Measurements from ENCODE around the gene ARSB. TPM values are rescaled to one million over a fixed set of nuclear protein-coding genes. Genes with fewer than 3 reads are reported as not detected.
A peak's percentile ranks its signal among the peaks of the same experiment; 100 is the strongest.

The ARSB gene
- total and polyA plus RNA-seq, 10 of the 15 experiments (the other 5 are each of a cell fraction or from before 2014, with no cell fraction given), result 1.2 to 8.2 (median 6.1) TPM

DNA sequence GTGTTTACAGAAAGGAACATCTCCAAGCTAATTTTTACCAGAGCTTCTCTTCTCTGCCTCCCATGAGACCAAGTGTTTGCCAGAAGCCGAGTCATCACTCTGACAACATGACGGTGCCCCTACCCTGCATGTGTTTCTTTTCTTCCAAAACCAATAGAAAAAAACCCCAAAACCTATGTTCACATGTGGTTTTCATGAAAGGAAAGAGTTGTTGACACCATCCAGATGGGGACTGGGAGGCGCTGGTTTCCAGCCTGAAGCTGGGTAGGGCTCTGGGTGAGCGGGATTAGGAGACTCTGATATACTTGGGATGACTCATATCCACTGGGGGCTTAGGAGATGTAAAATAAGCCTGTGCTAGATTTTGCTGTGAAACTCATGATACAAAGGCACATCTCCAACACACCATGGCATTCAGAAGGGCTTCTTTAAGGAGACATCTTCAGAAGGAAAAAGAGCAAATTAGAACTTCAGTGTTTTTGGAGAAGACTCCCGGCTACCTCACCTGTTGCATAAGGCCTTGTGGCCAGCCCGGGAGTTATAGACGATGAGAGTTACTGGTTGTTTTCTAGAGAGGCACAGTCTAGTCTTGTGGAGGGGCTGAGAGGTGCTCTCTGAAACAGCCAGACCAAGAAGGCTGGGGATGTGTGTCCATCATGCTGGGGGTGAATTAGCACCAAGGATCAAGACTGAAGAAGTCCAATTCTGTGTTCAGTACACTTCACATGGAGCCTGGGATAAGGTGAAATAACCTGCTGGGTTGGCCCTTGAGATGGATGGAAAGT lies 227.6 kb downstream of the ARSB start (continued):
- no peak for TF ChIP-seq NFYA (IDR thresholded peaks at IDR 0.05; ENCODE audit: borderline replicate concordance, low read depth, low read length)
- no peak for TF ChIP-seq SMAD5 (IDR thresholded peaks at IDR 0.05; ENCODE audit: low read depth)
- peak; percentile 53; the same call in 1 of the 2 replicates for TF ChIP-seq FOXK2 (IDR thresholded peaks at IDR 0.05)
- TF ChIP-seq, protein P1, sequence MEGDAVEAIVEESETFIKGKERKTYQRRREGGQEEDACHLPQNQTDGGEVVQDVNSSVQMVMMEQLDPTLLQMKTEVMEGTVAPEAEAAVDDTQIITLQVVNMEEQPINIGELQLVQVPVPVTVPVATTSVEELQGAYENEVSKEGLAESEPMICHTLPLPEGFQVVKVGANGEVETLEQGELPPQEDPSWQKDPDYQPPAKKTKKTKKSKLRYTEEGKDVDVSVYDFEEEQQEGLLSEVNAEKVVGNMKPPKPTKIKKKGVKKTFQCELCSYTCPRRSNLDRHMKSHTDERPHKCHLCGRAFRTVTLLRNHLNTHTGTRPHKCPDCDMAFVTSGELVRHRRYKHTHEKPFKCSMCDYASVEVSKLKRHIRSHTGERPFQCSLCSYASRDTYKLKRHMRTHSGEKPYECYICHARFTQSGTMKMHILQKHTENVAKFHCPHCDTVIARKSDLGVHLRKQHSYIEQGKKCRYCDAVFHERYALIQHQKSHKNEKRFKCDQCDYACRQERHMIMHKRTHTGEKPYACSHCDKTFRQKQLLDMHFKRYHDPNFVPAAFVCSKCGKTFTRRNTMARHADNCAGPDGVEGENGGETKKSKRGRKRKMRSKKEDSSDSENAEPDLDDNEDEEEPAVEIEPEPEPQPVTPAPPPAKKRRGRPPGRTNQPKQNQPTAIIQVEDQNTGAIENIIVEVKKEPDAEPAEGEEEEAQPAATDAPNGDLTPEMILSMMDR (IDR thresholded peaks at IDR 0.05 in 2 of 3, conservative IDR thresholded peaks at IDR 0.05 in 1 of 3; ENCODE audit: control insufficient read depth in 2 of 3, extremely low read depth in 1 of 3, insufficient read depth in 1 of 3, low read depth in 3 of 3, low read length in 3 of 3), result no peak
- no peak for TF ChIP-seq TCF3 (IDR thresholded peaks at IDR 0.05; ENCODE audit: borderline replicate concordance, insufficient read depth, low read depth, low read length)
- TF ChIP-seq, protein P2, sequence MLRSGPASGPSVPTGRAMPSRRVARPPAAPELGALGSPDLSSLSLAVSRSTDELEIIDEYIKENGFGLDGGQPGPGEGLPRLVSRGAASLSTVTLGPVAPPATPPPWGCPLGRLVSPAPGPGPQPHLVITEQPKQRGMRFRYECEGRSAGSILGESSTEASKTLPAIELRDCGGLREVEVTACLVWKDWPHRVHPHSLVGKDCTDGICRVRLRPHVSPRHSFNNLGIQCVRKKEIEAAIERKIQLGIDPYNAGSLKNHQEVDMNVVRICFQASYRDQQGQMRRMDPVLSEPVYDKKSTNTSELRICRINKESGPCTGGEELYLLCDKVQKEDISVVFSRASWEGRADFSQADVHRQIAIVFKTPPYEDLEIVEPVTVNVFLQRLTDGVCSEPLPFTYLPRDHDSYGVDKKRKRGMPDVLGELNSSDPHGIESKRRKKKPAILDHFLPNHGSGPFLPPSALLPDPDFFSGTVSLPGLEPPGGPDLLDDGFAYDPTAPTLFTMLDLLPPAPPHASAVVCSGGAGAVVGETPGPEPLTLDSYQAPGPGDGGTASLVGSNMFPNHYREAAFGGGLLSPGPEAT (IDR thresholded peaks at IDR 0.05; ENCODE audit: low read depth), result peak; percentile 53
- TF ChIP-seq, protein P3, sequence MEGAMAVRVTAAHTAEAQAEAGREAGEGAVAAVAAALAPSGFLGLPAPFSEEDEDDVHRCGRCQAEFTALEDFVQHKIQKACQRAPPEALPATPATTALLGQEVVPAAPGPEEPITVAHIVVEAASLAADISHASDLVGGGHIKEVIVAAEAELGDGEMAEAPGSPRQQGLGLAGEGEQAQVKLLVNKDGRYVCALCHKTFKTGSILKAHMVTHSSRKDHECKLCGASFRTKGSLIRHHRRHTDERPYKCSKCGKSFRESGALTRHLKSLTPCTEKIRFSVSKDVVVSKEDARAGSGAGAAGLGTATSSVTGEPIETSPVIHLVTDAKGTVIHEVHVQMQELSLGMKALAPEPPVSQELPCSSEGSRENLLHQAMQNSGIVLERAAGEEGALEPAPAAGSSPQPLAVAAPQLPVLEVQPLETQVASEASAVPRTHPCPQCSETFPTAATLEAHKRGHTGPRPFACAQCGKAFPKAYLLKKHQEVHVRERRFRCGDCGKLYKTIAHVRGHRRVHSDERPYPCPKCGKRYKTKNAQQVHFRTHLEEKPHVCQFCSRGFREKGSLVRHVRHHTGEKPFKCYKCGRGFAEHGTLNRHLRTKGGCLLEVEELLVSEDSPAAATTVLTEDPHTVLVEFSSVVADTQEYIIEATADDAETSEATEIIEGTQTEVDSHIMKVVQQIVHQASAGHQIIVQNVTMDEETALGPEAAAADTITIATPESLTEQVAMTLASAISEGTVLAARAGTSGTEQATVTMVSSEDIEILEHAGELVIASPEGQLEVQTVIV (IDR thresholded peaks at IDR 0.05; ENCODE audit: borderline replicate concordance, partially characterized antibody), result no peak
- TF ChIP-seq, protein P4, sequence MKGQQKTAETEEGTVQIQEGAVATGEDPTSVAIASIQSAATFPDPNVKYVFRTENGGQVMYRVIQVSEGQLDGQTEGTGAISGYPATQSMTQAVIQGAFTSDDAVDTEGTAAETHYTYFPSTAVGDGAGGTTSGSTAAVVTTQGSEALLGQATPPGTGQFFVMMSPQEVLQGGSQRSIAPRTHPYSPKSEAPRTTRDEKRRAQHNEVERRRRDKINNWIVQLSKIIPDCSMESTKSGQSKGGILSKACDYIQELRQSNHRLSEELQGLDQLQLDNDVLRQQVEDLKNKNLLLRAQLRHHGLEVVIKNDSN (IDR thresholded peaks at IDR 0.05; ENCODE audit: borderline replicate concordance, extremely low read length, insufficient read depth, low read depth, low read length), result no peak
- TF ChIP-seq BRCA1 (IDR thresholded peaks at IDR 0.05; ENCODE audit: low read depth, low read length), result no peak
- TF ChIP-seq, protein P5, sequence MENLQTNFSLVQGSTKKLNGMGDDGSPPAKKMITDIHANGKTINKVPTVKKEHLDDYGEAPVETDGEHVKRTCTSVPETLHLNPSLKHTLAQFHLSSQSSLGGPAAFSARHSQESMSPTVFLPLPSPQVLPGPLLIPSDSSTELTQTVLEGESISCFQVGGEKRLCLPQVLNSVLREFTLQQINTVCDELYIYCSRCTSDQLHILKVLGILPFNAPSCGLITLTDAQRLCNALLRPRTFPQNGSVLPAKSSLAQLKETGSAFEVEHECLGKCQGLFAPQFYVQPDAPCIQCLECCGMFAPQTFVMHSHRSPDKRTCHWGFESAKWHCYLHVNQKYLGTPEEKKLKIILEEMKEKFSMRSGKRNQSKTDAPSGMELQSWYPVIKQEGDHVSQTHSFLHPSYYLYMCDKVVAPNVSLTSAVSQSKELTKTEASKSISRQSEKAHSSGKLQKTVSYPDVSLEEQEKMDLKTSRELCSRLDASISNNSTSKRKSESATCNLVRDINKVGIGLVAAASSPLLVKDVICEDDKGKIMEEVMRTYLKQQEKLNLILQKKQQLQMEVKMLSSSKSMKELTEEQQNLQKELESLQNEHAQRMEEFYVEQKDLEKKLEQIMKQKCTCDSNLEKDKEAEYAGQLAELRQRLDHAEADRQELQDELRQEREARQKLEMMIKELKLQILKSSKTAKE (IDR thresholded peaks at IDR 0.05; ENCODE audit: low read depth, poor library complexity, severe bottlenecking), result peak; percentile 46
- TF ChIP-seq, protein P6, sequence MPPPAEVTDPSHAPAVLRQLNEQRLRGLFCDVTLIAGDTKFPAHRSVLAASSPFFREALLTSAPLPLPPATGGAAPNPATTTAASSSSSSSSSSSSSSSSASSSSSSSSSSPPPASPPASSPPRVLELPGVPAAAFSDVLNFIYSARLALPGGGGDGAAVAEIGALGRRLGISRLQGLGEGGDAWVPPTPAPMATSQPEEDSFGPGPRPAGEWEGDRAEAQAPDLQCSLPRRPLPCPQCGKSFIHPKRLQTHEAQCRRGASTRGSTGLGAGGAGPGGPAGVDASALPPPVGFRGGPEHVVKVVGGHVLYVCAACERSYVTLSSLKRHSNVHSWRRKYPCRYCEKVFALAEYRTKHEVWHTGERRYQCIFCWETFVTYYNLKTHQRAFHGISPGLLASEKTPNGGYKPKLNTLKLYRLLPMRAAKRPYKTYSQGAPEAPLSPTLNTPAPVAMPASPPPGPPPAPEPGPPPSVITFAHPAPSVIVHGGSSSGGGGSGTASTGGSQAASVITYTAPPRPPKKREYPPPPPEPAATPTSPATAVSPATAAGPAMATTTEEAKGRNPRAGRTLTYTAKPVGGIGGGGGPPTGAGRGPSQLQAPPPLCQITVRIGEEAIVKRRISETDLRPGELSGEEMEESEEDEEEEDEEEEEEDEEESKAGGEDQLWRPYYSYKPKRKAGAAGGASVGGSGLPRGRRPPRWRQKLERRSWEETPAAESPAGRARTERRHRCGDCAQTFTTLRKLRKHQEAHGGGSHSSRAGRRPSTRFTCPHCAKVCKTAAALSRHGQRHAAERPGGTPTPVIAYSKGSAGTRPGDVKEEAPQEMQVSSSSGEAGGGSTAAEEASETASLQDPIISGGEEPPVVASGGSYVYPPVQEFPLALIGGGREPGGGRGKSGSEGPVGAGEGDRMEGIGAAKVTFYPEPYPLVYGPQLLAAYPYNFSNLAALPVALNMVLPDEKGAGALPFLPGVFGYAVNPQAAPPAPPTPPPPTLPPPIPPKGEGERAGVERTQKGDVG (CRISPR knock-in tag; IDR thresholded peaks at IDR 0.05), result no peak
- TF ChIP-seq IRF4 (IDR thresholded peaks at IDR 0.05; ENCODE audit: low read depth, low read length), result no peak
- no peak for TF ChIP-seq LARP7 (IDR thresholded peaks at IDR 0.05)
- TF ChIP-seq RAD51 (IDR thresholded peaks at IDR 0.05), result no peak; the same call in 1 of the 2 replicates
- no peak for TF ChIP-seq NFYB (IDR thresholded peaks at IDR 0.05; ENCODE audit: insufficient read depth, low read depth, low read length)
- TF ChIP-seq ZNF217 (IDR thresholded peaks at IDR 0.05), result no peak

Data from GM12878 (cell line).